Right renal pelvis (tissue), 4 donors: ENCODE data around the gene ACO1. TPM values are rescaled to one million over a fixed set of nuclear protein-coding genes. Genes with fewer than 3 reads are reported as not detected.

ENCODE experiments used
- DNase-seq, 4 donors: peaks; one replicate each; pipeline ENCODE4 v3.0.0-alpha.2; 2013; ENCODE audit warnings: low read depth in 4 of 4, low spot score in 3 of 4, missing footprints in 1 of 4
- polyA plus RNA-seq, 4 donors: library from polyadenylated mRNA; unstranded; fragments of 120-200 nt; gene quantifications; one replicate each; pipeline ENCODE4 v1.2.1, GENCODE V29; 2013; ENCODE audit not compliant: insufficient read length in 4 of 4

Gene ACO1
- polyA plus RNA-seq, 4 donors: 46.6 to 59.6 (median 48.0) TPM

GRCh38 chr9:32380944-32381343, 3.5 kb upstream of the ACO1 start:
- no peak for DNase-seq

GRCh38 chr9:32382565-32383320, 1.7 kb upstream of the ACO1 start:
- no peak for DNase-seq

GRCh38 chr9:32384002-32384363, 460 bp upstream of the ACO1 start:
- peak in 1 of 4 donors; percentile 13 for DNase-seq

- no peak for DNase-seq
Measured at GRCh38 chr9:32385152-32385884, 875 bp downstream of the ACO1 start.

DNA sequence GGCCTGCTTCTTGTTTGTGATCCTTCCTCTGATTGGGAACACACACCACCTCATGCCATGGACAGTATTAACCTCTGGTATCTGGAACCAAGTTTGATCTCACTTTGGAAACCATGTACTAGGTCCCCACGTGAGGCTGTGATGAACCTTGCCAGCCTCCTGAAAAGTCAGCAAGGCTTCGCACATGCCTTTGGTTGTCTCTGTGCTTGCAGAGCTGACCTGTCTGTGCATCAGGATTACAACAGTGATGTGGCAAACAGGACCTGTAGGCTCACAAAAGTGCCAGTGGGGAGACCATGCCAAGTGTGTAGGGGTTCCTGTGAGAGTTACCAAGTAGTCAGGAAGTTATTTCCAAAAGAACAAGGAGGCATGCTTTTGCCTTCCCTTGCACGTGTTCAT, 1.4 kb downstream of the ACO1 start:
- DNase-seq: no peak

GRCh38 chr9:32387256-32387655, 2.8 kb downstream of the ACO1 start:
- no peak for DNase-seq

GRCh38 chr9:32389365-32389764, 4.9 kb downstream of the ACO1 start:
- DNase-seq: no peak

DNA sequence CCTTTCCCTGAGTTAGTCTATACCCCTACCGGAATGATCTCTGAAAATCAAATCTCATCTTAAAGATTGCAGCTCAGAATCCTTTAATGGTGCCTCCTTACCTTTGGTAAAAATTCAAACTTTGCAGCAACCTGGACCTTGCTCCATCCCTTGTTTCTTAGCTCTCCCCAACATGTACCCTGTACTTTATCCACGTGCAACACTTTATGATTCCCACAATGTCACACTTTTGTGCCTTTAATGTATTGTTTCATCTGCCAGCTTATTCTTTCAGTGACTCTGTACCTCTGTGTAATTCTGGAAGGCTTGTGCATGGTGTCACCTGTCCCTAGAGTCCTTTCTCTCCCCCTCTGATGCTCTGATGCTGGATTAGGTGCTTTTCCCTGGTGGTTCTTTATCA, 9.5 kb downstream of the ACO1 start:
- DNase-seq: no peak

- DNase-seq: no peak
Measured at GRCh38 chr9:32394381-32395049, 10.1 kb downstream of the ACO1 start.

DNA sequence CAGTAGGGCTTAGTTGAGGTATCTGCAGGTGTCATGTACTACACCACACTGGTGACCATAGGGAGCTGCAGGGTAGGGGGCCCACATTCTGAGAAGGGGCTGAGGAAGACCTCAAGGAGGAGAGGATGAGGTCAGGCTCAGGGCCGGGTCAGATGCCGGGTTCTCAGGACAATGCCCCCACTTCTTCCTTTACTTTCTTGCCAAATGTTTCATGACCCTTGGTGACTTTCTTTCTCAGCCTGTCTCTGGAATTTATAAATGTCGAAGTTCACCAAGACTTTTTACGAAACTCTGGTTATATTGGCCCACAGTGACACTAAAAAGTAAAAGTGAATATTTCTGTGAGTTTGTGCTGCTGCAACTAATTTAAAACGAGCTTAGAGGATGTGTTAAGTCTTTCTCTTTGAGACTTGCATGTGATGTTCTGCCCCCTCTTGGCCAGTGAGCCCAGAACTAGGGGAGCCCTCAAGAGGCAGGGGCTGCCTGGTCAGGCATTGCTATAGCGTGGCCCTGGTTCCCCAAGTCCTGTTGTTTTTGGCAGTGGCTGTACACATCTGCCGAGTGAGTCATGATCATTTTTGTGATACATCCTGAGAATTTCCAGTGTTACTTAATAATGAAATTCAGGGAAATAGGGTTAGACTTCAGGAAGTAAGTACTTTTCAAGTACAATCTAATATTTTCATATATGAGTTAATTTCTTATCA, 11.2 kb downstream of the ACO1 start:
- DNase-seq: no peak

DNA sequence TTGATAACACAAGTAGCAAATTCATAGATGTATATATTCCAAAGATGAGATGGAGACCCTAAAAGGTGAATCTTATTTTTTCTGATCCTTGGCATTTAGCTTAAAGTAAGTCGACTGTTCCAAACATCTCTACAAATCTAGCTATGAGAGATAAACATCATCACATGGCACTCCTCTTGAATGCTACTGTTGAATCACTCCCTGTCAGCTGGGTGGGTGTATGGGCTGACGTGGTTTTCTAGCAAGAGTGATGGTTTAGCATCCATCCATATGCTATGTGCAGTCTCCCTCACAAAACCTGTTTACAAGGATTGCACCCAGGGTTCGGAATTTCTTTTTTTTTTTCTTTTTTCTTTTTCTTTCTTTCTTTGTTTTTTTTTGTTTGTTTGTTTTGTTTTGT, 13.8 kb downstream of the ACO1 start:
- no peak for DNase-seq

GRCh38 chr9:32399110-32399815, 14.8 kb downstream of the ACO1 start:
- no peak for DNase-seq

GRCh38 chr9:32401488-32401887, 17.0 kb downstream of the ACO1 start:
- DNase-seq: no peak

DNA sequence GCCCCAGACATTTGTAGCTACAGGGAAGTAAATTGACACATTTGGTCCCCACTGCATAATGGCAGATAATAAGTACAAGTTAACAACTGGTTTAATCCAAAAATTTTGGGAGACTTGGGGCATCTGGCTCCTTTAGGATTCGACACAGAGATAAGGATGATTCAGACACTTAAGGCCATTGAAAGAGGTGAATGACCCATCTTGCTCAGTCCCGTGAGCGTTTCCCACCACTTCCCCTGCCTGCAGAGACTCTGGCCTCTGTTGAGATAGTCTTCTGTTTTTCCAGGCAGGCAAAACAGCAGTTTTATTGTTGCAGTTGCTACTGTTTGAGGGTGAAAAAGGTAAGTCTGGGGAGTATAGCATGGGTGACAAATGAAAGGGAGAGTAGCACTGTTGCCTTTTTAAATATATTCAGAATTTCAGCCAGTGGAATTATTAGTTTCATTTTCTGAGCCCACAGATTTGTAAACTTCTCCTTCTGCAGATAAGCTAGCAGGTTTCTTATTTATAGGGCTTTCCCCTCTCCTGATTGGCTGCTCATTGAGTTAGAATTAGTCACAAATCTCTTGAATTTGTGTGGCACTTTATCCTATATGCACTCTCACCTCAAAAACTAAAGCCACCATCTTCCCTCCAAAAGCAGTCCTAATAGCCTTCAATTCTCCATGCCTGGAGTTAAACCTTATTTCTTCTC, 19.3 kb downstream of the ACO1 start:
- no peak for DNase-seq

DNA sequence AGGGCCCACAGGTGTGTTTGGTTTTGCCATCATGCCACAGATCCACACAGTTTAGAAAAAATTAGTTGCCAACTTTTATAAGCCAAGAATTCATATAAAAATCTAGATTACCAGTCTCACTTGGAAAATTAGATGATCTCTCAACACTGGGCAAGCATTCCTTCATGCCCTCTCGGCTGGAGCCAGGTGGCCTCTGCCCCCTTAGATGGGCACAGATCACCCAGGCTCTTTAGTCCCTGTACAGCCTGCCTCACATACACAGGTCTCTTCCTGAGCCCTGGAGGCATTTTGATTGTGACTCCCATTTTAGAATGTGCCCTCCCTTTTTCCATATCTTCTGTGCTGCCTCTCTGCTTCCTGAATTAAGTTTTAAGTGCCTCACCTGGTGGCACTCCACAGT, 20.0 kb downstream of the ACO1 start:
- DNase-seq: no peak

- no peak for DNase-seq
Measured at GRCh38 chr9:32404856-32405255, 20.4 kb downstream of the ACO1 start.

- DNase-seq: no peak
Measured at GRCh38 chr9:32405506-32405905, 21.1 kb downstream of the ACO1 start.

- DNase-seq: no peak
Measured at GRCh38 chr9:32406046-32406445, 21.6 kb downstream of the ACO1 start.

GRCh38 chr9:32411753-32412152, 27.3 kb downstream of the ACO1 start:
- no peak for DNase-seq

DNA sequence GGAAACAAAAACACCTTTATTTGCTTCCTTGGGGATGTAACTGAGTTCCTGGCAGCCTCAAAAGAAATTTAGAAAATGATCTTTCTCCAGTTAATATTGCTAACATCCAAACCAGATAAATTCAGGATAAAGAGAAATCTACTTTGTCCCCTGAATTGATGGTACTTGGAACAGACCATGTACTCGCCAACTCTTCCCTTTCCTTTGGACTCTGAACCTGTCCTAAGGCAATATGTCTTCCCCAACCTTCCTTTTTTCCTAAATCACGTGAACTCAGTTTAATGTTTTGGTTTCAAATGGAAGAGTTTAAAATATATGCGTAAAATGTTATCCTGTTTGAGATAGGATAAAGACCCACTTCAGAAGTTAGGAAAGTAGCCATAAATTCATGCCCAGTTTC, 28.0 kb downstream of the ACO1 start:
- no peak for DNase-seq
